Measurements from ENCODE around the gene RBKS.

DNA sequence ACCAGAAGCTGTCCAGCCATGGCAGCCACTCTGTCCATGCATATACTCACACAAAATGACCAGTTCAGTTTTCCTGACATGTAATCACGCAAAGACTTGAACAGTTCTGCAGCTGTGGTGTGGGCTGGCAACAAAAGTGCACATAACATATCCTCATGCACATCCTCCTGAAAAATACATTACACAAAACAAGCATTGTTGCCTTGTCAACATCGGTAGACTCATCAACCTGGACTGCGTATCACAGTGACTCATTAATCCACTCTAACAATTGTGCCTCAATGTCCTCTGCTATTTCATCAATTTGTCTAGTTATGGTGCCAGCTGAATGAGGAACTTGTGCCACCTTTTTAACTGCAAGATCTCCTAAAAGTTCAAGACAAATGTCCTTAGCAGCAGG is 19.5 kb downstream of the RBKS start:
- TF ChIP-seq EP300 (IDR thresholded peaks at IDR 0.05; ENCODE audit: low read depth): no peak
- TF ChIP-seq, protein P1, sequence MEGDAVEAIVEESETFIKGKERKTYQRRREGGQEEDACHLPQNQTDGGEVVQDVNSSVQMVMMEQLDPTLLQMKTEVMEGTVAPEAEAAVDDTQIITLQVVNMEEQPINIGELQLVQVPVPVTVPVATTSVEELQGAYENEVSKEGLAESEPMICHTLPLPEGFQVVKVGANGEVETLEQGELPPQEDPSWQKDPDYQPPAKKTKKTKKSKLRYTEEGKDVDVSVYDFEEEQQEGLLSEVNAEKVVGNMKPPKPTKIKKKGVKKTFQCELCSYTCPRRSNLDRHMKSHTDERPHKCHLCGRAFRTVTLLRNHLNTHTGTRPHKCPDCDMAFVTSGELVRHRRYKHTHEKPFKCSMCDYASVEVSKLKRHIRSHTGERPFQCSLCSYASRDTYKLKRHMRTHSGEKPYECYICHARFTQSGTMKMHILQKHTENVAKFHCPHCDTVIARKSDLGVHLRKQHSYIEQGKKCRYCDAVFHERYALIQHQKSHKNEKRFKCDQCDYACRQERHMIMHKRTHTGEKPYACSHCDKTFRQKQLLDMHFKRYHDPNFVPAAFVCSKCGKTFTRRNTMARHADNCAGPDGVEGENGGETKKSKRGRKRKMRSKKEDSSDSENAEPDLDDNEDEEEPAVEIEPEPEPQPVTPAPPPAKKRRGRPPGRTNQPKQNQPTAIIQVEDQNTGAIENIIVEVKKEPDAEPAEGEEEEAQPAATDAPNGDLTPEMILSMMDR (IDR thresholded peaks at IDR 0.05): no peak
- TF ChIP-seq POLR2A (IDR thresholded peaks at IDR 0.05): no peak
